Urinary bladder (tissue), 4 donors: ENCODE measurements around the gene KLRD1. TPM values are rescaled to one million over a fixed set of nuclear protein-coding genes. Genes with fewer than 3 reads are reported as not detected.
"Not testable (repeated sequence)": the region's sequence is repeated elsewhere in the genome, so short reads cannot be mapped to it uniquely, and the experiment has no call there.

Source experiments
- DNase-seq: peaks from one replicate; pipeline ENCODE4 v3.0.0-alpha.2; 2015; ENCODE audit errors: extremely low spot score
- H3K27ac ChIP-seq: one replicate; pipeline ENCODE4 v1.5.1; 2013; ENCODE audit warnings: low read depth, mild to moderate bottlenecking, moderate library complexity
- H3K36me3 ChIP-seq: one replicate; pipeline ENCODE4 v1.6.1; 2013; ENCODE audit warnings: mild to moderate bottlenecking, moderate library complexity; ENCODE audit not compliant: insufficient read depth
- H3K4me1 ChIP-seq: one replicate; pipeline ENCODE4 v1.6.1; 2013; ENCODE audit warnings: mild to moderate bottlenecking, moderate library complexity; ENCODE audit not compliant: insufficient read depth
- H3K4me3 ChIP-seq: one replicate; pipeline ENCODE4 v1.5.1; 2013; ENCODE audit warnings: low read depth, low read length
- WGBS: extraction: QIAGEN DNeasy Blood & Tissue Kit; methylation state at CpG from one replicate; pipeline ENCODE4 v1.1.7; 2013; 5-methylcytosine and 5-hydroxymethylcytosine counted together
- polyA plus RNA-seq: library from polyadenylated mRNA; stranded (reverse); fragments of 200-250 nt; gene quantifications from one replicate; pipeline ENCODE4 v1.2.3, GENCODE V29; 2013
- total RNA-seq: library from RNA; depleted of rRNA; stranded (reverse); fragments of >200 nt; gene quantifications from one replicate; pipeline ENCODE4 v1.2.3, GENCODE V29; 2014
- donor health status: healthy with polysubstance abuse.
- donor health status: healthy.

The KLRD1 gene
- total and polyA plus RNA-seq, 2 donors = 1.0 to 1.2 TPM

- no peak for DNase-seq
- Histone ChIP-seq H3K4me3 (no peak overlapping the region), H3K4me1 (no peaks in the 10 kb centered on the region), H3K27ac (no peak overlapping the region), H3K36me3 (no peaks in the 10 kb centered on the region)
- WGBS = 82% methylated on average over 3 of the region's 3 CpGs
These were observed 3.5 kb upstream of the KLRD1 start for GRCh38 chr12:10304161-10304574.

- no peak overlapping the region for H3K27ac ChIP-seq
- DNase-seq = no peak
- H3K36me3 ChIP-seq = no peaks in the 10 kb centered on the region
- WGBS = 82% methylated on average over 5 of the region's 5 CpGs
- H3K4me1 ChIP-seq = no peaks in the 10 kb centered on the region
- H3K4me3 ChIP-seq = no peak overlapping the region
These were observed 2.3 kb upstream of the KLRD1 start for GRCh38 chr12:10305411-10305810.

- Histone ChIP-seq H3K4me3 (no peak overlapping the region), H3K36me3 (no peaks in the 10 kb centered on the region), H3K4me1 (no peaks in the 10 kb centered on the region), H3K27ac (no peak overlapping the region)
- DNase-seq = no peak
- WGBS = 39% methylated on average over 4 of the region's 4 CpGs
These were observed 3.5 kb downstream of the KLRD1 start for GRCh38 chr12:10310926-10311720.

- Histone ChIP-seq H3K4me3 (no peak overlapping the region), H3K4me1 (no peaks in the 10 kb centered on the region), H3K36me3 (no peaks in the 10 kb centered on the region), H3K27ac (no peak overlapping the region)
- WGBS = 97% methylated on average over 2 of the region's 2 CpGs
- DNase-seq = no peak
These were observed 11.7 kb downstream of the KLRD1 start for GRCh38 chr12:10319388-10319787.

GRCh38 chr12:10320643-10321042 lies 13.0 kb downstream of the KLRD1 start:
- 91% methylated on average over 1 of the region's 1 CpG for WGBS
- no peak for DNase-seq
- Histone ChIP-seq H3K27ac (no peak overlapping the region), H3K4me3 (no peak overlapping the region), H3K36me3 (no peaks in the 10 kb centered on the region), H3K4me1 (no peaks in the 10 kb centered on the region)

GRCh38 chr12:10328691-10329090 lies 21.0 kb downstream of the KLRD1 start:
- DNase-seq, H3K4me1 ChIP-seq, H3K27ac ChIP-seq, H3K36me3 ChIP-seq, H3K4me3 ChIP-seq: not testable (repeated sequence)
- 65% methylated on average over 2 of the region's 2 CpGs for WGBS

GRCh38 chr12:10331642-10332239 lies 24.1 kb downstream of the KLRD1 start:
- no peak for DNase-seq
- WGBS = 39% methylated on average over 2 of the region's 2 CpGs
- H3K4me3 ChIP-seq = no peak overlapping the region
- H3K36me3 ChIP-seq = no peaks in the 10 kb centered on the region
- H3K4me1 ChIP-seq = no peaks in the 10 kb centered on the region
- H3K27ac ChIP-seq = no peak overlapping the region

- H3K36me3 ChIP-seq, DNase-seq, H3K4me1 ChIP-seq, H3K4me3 ChIP-seq, H3K27ac ChIP-seq: not testable (repeated sequence)
- WGBS = 37% methylated on average over 4 of the region's 4 CpGs
These were observed 28.5 kb downstream of the KLRD1 start for GRCh38 chr12:10336196-10336595.

- WGBS = 82% methylated on average over 4 of the region's 4 CpGs
- not testable (repeated sequence) for H3K4me1 ChIP-seq, H3K4me3 ChIP-seq, DNase-seq, H3K36me3 ChIP-seq, H3K27ac ChIP-seq
These were observed 30.8 kb downstream of the KLRD1 start for GRCh38 chr12:10338470-10338869.

GRCh38 chr12:10339053-10339840 lies 31.6 kb downstream of the KLRD1 start:
- 65% methylated on average over 9 of the region's 9 CpGs for WGBS
- H3K4me1 ChIP-seq = no peaks in the 10 kb centered on the region
- no peak overlapping the region for H3K27ac ChIP-seq
- no peak overlapping the region for H3K4me3 ChIP-seq
- H3K36me3 ChIP-seq = no peaks in the 10 kb centered on the region
- no peak for DNase-seq

GRCh38 chr12:10340946-10341345 lies 33.3 kb downstream of the KLRD1 start:
- 82% methylated on average over 2 of the region's 2 CpGs for WGBS
- H3K36me3 ChIP-seq, H3K4me1 ChIP-seq, DNase-seq, H3K27ac ChIP-seq, H3K4me3 ChIP-seq: not testable (repeated sequence)

- Histone ChIP-seq H3K4me1 (no peaks in the 10 kb centered on the region), H3K27ac (no peak overlapping the region), H3K4me3 (no peak overlapping the region), H3K36me3 (no peaks in the 10 kb centered on the region)
- no peak for DNase-seq
- 98% methylated on average over 1 of the region's 1 CpG for WGBS
These were observed 34.3 kb downstream of the KLRD1 start for GRCh38 chr12:10341892-10342509.

GRCh38 chr12:10351457-10351856 lies 43.8 kb downstream of the KLRD1 start:
- H3K4me3 ChIP-seq, H3K36me3 ChIP-seq, DNase-seq, H3K4me1 ChIP-seq, H3K27ac ChIP-seq: not testable (repeated sequence)
- 57% methylated on average over 3 of the region's 3 CpGs for WGBS
